IPS-11a (cell line): ENCODE measurements around the gene PSD2.
"Not testable (repeated sequence)": the region's sequence is repeated elsewhere in the genome, so short reads cannot be mapped to it uniquely, and the experiment has no call there.

Experiments used
- H3K4me3 ChIP-seq: one replicate; pipeline ENCODE4 v1.5.1; 2013; ENCODE audit warnings: low read depth, low read length, control low read depth

Gene PSD2

DNA sequence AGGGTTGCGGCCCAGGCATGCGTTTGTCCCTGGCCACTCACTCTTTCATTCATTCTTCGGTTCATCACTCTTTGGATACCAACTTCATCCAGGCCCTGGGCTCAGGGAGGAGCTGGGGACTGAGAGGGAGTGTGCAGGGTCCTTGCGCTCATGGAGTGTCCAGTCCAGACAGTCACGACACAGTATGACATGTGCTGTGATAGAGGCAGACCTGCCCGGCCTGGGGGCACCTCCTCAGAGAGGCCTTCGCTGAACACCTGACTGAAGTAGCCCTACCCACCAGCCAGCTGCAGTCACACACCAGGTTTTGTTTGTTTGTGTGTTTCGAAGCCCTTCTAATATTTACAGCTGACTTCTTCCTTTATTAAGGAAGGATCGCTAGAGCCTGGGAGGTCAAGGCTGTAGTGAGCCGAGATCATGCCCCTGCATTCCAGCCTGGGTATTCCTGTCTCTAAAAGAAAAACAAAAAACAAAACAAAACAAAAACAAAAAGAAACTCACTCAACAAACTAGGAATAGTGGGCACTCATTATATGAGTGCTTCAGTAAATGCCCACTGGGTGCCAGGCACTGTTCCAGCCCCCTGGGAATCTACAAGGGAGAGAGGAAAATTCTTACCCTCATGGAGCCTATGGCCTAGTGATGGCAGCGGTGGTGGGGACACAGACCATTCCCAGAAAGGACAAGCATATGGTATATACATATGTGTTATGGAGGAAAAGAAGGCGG lies 6.3 kb upstream of the PSD2 start:
- H3K4me3 ChIP-seq: no peak overlapping the region

DNA sequence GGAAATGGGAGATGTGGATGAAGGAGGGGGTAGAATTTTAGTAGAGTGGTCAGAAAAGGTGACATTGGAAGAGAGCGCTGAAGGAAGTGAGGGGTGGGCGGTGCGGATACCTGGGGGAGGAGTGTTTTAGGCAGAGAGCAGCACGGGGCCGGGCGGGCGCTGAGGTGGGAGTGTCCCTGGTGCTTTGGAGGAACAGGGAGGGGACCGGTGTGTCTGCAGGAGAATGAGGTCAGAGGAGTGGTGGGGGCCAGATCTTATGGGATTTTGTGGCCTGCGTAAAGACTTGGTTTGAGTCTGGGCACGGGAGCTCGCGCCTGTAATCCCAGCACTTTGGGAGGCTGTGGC lies 5.8 kb upstream of the PSD2 start:
- no peak overlapping the region for H3K4me3 ChIP-seq

GRCh38 chr5:139792218-139792617 lies 3.4 kb upstream of the PSD2 start:
- no peak overlapping the region for H3K4me3 ChIP-seq

DNA sequence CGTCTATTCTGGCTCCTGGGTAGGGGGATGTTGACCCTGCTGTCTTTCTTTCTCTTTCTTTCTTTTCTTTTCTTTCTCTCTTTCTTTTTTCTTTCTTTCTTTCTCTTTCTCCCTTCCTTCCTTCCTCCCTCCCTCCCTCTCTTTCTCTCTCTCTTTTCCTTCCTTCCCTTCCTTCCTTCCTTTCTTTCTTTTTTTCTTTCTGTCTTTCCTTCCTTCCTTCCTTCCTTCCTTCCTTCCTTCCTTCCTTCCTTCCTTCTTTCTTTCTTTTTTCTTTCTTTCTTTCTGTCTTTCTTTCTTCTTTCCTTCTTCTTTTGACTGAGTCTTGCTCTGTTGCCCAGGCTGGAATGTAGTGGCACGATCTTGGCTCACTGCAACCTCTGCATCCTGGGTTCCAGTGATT lies 3.0 kb upstream of the PSD2 start:
- H3K4me3 ChIP-seq: not testable (repeated sequence)

- no peak overlapping the region for H3K4me3 ChIP-seq
Measured at GRCh38 chr5:139794067-139794846, 1.4 kb upstream of the PSD2 start.

GRCh38 chr5:139796061-139796806 lies 626 bp downstream of the PSD2 start:
- peak overlapping the region; percentile 24 for H3K4me3 ChIP-seq

GRCh38 chr5:139797335-139797734 lies 1.7 kb downstream of the PSD2 start:
- H3K4me3 ChIP-seq: no peak overlapping the region

GRCh38 chr5:139797856-139798510 lies 2.4 kb downstream of the PSD2 start:
- no peak overlapping the region for H3K4me3 ChIP-seq

DNA sequence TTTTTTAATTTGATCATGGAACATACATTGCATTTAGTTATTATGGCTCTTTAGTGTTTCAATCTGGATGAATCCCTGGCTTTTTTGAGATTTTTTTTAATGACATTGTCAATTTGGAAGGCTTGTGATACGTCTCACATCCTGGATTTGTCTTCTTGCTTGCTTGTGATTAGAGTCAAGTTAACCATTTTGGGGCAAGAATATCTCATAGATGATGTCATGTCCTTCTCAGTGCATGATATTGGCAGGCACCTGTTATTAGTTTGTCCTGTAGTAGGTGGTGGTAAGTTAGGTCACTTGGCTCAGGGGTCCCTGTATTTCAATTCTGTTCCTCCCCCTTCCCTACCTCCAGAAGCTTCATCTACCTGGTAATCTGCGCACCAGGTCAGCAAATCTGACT lies 3.3 kb downstream of the PSD2 start:
- H3K4me3 ChIP-seq: no peak overlapping the region

GRCh38 chr5:139799359-139799758 lies 3.8 kb downstream of the PSD2 start:
- H3K4me3 ChIP-seq: no peak overlapping the region

- no peak overlapping the region for H3K4me3 ChIP-seq
Measured at GRCh38 chr5:139803978-139804377, 8.4 kb downstream of the PSD2 start.

DNA sequence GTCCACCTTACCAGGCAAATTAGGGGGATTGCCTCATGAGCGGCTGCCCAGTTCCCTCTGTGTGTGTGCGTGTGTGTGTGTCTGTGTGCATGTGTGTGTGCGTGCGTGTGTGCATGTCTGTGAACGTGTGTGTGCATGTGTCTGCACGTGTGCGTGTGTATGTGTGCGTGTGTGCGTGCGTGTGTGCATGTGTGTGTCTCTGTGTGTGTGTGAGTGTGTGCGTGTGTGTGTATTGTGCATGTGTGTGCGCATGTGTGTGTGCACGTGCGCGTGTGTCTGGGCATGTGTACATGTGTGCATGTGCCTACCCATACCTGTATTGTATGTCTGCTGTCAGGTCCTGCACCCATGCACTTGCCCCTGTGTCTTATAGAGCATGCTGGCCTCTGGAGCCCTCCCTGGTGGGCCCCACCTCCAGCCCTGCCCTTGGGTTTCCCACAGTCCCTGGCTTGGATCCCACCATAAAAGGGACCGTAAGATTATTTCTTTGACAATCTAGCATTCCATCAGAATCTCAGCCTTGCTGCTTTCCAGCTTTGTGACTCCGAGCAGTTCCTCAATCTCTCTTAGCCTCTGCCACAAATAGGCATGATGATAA lies 9.3 kb downstream of the PSD2 start:
- no peak overlapping the region for H3K4me3 ChIP-seq

GRCh38 chr5:139805545-139805944 lies 9.9 kb downstream of the PSD2 start:
- no peak overlapping the region for H3K4me3 ChIP-seq

DNA sequence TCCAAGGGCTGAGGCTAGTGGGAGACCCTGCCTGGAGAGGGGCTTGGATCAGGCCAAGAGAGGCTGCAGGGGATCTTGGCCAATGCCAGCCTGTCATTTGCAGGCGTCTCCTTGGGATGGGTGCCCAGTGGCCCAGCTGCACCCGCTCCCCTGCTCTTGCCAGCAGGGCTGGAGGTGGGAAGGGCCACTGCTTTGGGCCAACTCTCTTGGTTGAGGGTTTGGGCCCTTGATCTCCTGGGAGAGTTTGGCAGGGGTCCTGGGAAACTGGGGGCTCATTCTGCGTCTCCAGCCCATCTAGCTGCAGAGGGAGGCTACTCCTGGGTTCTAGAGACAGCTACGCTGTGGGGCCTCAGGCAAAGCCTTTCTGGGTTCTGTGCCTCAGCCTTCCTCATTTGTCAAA lies 10.5 kb downstream of the PSD2 start:
- H3K4me3 ChIP-seq: no peak overlapping the region

DNA sequence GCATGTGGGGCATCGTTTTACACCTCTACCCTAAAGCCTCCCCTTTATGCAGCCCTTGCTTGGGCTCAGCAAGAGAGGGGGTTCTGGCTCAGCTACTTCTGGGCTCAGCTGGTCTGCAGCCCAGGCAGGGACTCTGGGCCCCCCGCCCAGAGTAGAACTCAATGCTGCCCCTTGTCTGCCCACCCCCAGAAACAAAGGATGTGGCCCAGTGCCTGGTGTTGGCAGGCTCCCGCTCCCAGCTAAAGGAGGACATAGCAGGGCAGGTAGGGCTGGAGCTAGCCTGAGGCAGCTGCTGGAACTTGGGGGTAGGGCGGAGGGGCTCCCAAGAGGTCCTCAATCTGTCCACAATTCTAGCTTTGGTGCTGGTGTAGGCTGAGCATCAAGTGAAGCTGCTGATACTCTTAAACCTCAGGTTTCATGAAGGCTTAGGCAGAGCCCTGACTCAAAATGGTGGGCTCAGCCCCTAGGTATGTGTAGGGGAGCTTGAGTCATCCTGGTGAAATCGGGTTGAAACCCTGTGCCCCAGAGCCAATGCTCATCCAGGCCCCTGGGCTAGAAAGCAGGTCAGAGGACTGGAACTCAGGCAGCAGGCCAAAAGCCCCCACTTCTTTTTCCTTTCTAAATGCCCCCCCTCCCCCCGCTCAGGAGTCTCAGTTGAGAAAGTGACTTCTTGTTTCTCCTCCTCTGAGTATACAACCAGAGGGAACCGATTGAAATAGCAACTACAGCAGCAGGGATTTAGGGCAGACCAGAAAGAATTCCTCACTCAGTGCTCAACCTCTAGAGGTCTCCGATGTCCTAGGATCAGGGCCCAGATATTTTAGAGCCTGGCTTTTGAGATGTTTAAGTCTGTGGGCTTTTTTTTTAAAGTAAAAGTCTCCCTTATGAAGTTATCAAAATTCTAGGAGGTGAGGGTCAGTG lies 11.4 kb downstream of the PSD2 start:
- H3K4me3 ChIP-seq: no peak overlapping the region

DNA sequence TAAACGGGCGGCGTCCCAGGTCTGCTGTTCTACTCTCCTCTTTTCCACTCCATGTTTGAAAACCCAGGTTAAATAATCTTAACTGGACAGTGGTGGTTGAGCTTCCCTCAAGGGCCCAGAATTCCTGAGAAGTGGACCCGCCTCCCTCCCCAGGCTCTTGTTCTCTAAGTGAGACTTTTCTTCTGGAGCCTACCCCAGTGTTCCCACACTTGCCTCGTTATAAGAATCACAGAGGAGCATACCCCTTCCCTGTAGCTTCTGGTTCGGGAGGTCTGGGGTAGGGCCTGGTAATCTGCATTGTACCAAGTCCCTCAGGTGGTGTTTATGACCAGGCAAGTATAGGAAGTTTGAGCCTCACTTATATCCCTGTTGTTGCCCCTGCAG lies 12.0 kb downstream of the PSD2 start:
- no peak overlapping the region for H3K4me3 ChIP-seq

- no peak overlapping the region for H3K4me3 ChIP-seq
Measured at GRCh38 chr5:139808481-139809330, 13.1 kb downstream of the PSD2 start.

- H3K4me3 ChIP-seq: no peak overlapping the region
Measured at GRCh38 chr5:139809331-139809810, 13.8 kb downstream of the PSD2 start.
